Fibroblast of lung (primary cell): ENCODE results near the gene GPX7. TPM values are rescaled to one million over a fixed set of nuclear protein-coding genes. Genes with fewer than 3 reads are reported as not detected.

ENCODE experiments used
- DNase-seq, 2 donors: peaks; one replicate each; pipeline versions ENCODE4 v3.0.0 to v3.0.0-alpha.2; 2010; ENCODE audit warnings: low read depth in 2 of 2
- H2AFZ ChIP-seq: 2 replicates; pipeline ENCODE4 v1.5.1; 2012; ENCODE audit warnings: low read length, control low read depth, inconsistent platforms
- H3K27ac ChIP-seq: 2 replicates; pipeline ENCODE4 v1.5.1; 2011; ENCODE audit warnings: low read length, control low read depth; ENCODE audit not compliant: insufficient read depth
- H3K27me3 ChIP-seq: 2 replicates; pipeline ENCODE4 v1.5.1; 2011; ENCODE audit warnings: mild to moderate bottlenecking, low read length; ENCODE audit not compliant: control insufficient read depth, insufficient read depth
- H3K36me3 ChIP-seq: 2 replicates; pipeline ENCODE4 v1.5.1; 2011; ENCODE audit warnings: low read length; ENCODE audit not compliant: control insufficient read depth, insufficient read depth
- H3K4me1 ChIP-seq: 2 replicates; pipeline ENCODE4 v1.5.1; 2011; ENCODE audit warnings: low read length; ENCODE audit not compliant: control insufficient read depth, insufficient read depth; ENCODE audit errors: extremely low read depth
- H3K4me2 ChIP-seq: 2 replicates; pipeline ENCODE4 v1.5.1; 2011; ENCODE audit warnings: low read length, control low read depth; ENCODE audit not compliant: insufficient read depth; ENCODE audit errors: extremely low read depth
- H3K4me3 ChIP-seq, 4 experiments: fragments of 200-600 bp in 1 of 4; sonication (generic) in 1 of 4; replicated peaks in 1 of 4; 2 replicates each; pipeline ENCODE4 v1.5.1; 2011 to 2016; ENCODE audit warnings: low read length in 4 of 4, low read depth in 3 of 4, mild to moderate bottlenecking in 3 of 4, control low read depth in 2 of 4, inconsistent platforms in 1 of 4, mixed read lengths in 1 of 4; ENCODE audit not compliant: insufficient read depth in 1 of 4; ENCODE audit errors: control extremely low read depth in 1 of 4
- H3K79me2 ChIP-seq: 2 replicates; pipeline ENCODE4 v1.5.1; 2012; ENCODE audit warnings: mild to moderate bottlenecking, low read length, inconsistent platforms; ENCODE audit not compliant: control insufficient read depth, insufficient read depth
- H3K9ac ChIP-seq: 2 replicates; pipeline ENCODE4 v1.5.1; 2011; ENCODE audit warnings: mild to moderate bottlenecking, low read length, control low read depth; ENCODE audit not compliant: insufficient read depth
- H3K9me3 ChIP-seq: 2 replicates; pipeline ENCODE4 v1.5.1; 2012; ENCODE audit warnings: low read depth, low read length; ENCODE audit not compliant: control insufficient read depth, insufficient read depth
- H4K20me1 ChIP-seq: 2 replicates; pipeline ENCODE4 v1.5.1; 2011; ENCODE audit warnings: low read length; ENCODE audit not compliant: control insufficient read depth, insufficient read depth; ENCODE audit errors: extremely low read depth
- CTCF ChIP-seq, 2 donors: IDR thresholded peaks in 1 of 2; conservative IDR thresholded peaks in 1 of 2; 1 replicate in 1 of 2; 2 replicates in 1 of 2; pipeline ENCODE4 v1.5.1; 2011 to 2012; ENCODE audit warnings: low read length in 2 of 2, control low read depth in 1 of 2, inconsistent platforms in 1 of 2, low read depth in 1 of 2, mild to moderate bottlenecking in 1 of 2
- EZH2 ChIP-seq: IDR thresholded peaks from 2 replicates; pipeline ENCODE4 v1.5.1; 2012; ENCODE audit warnings: low read length, control low read depth, mild to moderate bottlenecking; ENCODE audit errors: missing control alignments
- polyA plus RNA-seq, 2 donors: library from polyadenylated mRNA; depleted of rRNA in 1 of 2; stranded (reverse) in 1 of 2; unstranded in 1 of 2; fragments of >200 nt; gene quantifications; 2 replicates each; pipeline ENCODE4 v1.2.1, GENCODE V29; 2011 to 2012; ENCODE audit warnings: missing spikeins in 1 of 2
- total RNA-seq: library from RNA; depleted of rRNA; stranded (reverse); fragments of >200 nt; gene quantifications from 2 replicates; pipeline ENCODE4 v1.2.1, GENCODE V29; 2014

The GPX7 gene
- total and polyA plus RNA-seq, 2 donors (not counting 1 experiment from before 2014, with no cell fraction given): 28.9 to 30.6 TPM

- no peak overlapping the region for H3K4me3 ChIP-seq
- H3K9me3 ChIP-seq: no peaks in the 10 kb centered on the region
Observed at GRCh38 chr1:52603630-52604029, 1.5 kb downstream of the GPX7 start.

GRCh38 chr1:52604063-52604770 lies 2.0 kb downstream of the GPX7 start:
- no peaks in the 10 kb centered on the region for H3K9me3 ChIP-seq
- H2AFZ ChIP-seq: no peak overlapping the region
- H3K4me3 ChIP-seq: no peak overlapping the region
- no peak overlapping the region for H3K9ac ChIP-seq
- no peaks in the 10 kb centered on the region for H4K20me1 ChIP-seq
- no peak overlapping the region for H3K4me2 ChIP-seq
- no peak for DNase-seq
- no peaks in the 10 kb centered on the region for H3K27me3 ChIP-seq
- no peak for TF ChIP-seq CTCF (conservative IDR thresholded peaks at IDR 0.05 in 1 of 2, IDR thresholded peaks at IDR 0.05 in 1 of 2; ENCODE audit: low read depth in 1 of 2, low read length in 2 of 2)
- no peak for TF ChIP-seq EZH2
- peaks cover 6% of the 10 kb centered on the region for H3K4me1 ChIP-seq
- H3K27ac ChIP-seq: no peak overlapping the region
- no peaks in the 10 kb centered on the region for H3K36me3 ChIP-seq
- no peaks in the 10 kb centered on the region for H3K79me2 ChIP-seq

More at GRCh38 chr1:52603630-52604029, 1.5 kb downstream of the GPX7 start:
- H3K36me3 ChIP-seq: no peaks in the 10 kb centered on the region
- H2AFZ ChIP-seq: no peak overlapping the region
- no peaks in the 10 kb centered on the region for H3K79me2 ChIP-seq
- no peaks in the 10 kb centered on the region for H3K27me3 ChIP-seq
- peaks cover 6% of the 10 kb centered on the region for H3K4me1 ChIP-seq
- TF ChIP-seq CTCF (conservative IDR thresholded peaks at IDR 0.05 in 1 of 2, IDR thresholded peaks at IDR 0.05 in 1 of 2; ENCODE audit: low read depth in 1 of 2, low read length in 2 of 2): no peak
- no peak for TF ChIP-seq EZH2
- no peak for DNase-seq
- no peak overlapping the region for H3K9ac ChIP-seq
- no peak overlapping the region for H3K27ac ChIP-seq
- H3K4me2 ChIP-seq: no peak overlapping the region
- H4K20me1 ChIP-seq: no peaks in the 10 kb centered on the region

- Histone ChIP-seq H3K27ac (no peak overlapping the region), H3K79me2 (no peaks in the 10 kb centered on the region), H4K20me1 (no peaks in the 10 kb centered on the region), H3K9ac (no peak overlapping the region), H3K4me3 (no peak overlapping the region), H3K9me3 (no peaks in the 10 kb centered on the region), H3K4me2 (no peak overlapping the region), H3K36me3 (no peaks in the 10 kb centered on the region), H3K27me3 (no peaks in the 10 kb centered on the region), H3K4me1 (no peaks in the 10 kb centered on the region), H2AFZ (no peak overlapping the region)
- no peak for TF ChIP-seq CTCF (conservative IDR thresholded peaks at IDR 0.05 in 1 of 2, IDR thresholded peaks at IDR 0.05 in 1 of 2; ENCODE audit: low read depth in 1 of 2, low read length in 2 of 2)
- no peak for TF ChIP-seq EZH2
- no peak for DNase-seq
Observed at GRCh38 chr1:52613636-52614373, 11.6 kb downstream of the GPX7 start.
